AG09319 (cell line): ENCODE measurements around the gene JAM2.

Source experiments
- DNase-seq: peaks from one replicate; pipeline ENCODE4 v3.0.0-alpha.2; 2010; ENCODE audit warnings: low read depth; ENCODE audit errors: extremely low read depth
- TF ChIP-seq, protein P1 (sequence below): IDR thresholded peaks from 2 replicates; pipeline ENCODE4 v1.5.1; 2011; ENCODE audit warnings: low read depth, mild to moderate bottlenecking, inconsistent platforms, low read length, moderate library complexity

JAM2 gene

GRCh38 chr21:25638660-25639550, at the start of gene JAM2:
Gene JAM2 (plus strand): TSS chr21:25639258. CDS start chr21:25639822, 564 bp downstream.
- no peak for DNase-seq
- TF ChIP-seq, protein P1, sequence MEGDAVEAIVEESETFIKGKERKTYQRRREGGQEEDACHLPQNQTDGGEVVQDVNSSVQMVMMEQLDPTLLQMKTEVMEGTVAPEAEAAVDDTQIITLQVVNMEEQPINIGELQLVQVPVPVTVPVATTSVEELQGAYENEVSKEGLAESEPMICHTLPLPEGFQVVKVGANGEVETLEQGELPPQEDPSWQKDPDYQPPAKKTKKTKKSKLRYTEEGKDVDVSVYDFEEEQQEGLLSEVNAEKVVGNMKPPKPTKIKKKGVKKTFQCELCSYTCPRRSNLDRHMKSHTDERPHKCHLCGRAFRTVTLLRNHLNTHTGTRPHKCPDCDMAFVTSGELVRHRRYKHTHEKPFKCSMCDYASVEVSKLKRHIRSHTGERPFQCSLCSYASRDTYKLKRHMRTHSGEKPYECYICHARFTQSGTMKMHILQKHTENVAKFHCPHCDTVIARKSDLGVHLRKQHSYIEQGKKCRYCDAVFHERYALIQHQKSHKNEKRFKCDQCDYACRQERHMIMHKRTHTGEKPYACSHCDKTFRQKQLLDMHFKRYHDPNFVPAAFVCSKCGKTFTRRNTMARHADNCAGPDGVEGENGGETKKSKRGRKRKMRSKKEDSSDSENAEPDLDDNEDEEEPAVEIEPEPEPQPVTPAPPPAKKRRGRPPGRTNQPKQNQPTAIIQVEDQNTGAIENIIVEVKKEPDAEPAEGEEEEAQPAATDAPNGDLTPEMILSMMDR: no peak

DNA sequence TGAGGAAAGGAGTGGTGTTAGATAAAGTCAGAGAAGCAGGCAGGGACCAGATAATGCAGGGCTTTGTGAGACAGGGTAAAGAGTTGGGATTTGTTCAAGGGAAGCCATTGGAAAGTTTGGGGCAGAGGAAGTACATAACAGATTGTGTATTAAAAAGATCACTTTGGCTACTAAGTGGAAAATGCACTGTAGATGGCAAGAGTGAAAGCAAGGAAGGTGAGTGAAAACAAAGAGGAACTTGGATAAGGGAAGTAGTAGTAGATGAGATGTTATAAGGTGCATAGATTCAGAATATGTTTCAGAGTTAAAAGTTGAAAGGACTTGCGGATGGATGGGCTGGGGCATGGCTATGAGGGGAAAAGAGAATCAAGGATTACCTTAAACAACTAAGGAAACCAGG, 49.2 kb upstream of the JAM2 start:
- TF ChIP-seq, protein P1: no peak
- no peak for DNase-seq

- DNase-seq: peak; percentile 72
- TF ChIP-seq, protein P1: peak; percentile 77
Measured at GRCh38 chr21:25607151-25608043, 31.7 kb upstream of the JAM2 start, which contains the start of gene MRPL39. Gene MRPL39 (minus strand): TSS chr21:25607481. CDS start chr21:25607475, 6 bp downstream.

DNA sequence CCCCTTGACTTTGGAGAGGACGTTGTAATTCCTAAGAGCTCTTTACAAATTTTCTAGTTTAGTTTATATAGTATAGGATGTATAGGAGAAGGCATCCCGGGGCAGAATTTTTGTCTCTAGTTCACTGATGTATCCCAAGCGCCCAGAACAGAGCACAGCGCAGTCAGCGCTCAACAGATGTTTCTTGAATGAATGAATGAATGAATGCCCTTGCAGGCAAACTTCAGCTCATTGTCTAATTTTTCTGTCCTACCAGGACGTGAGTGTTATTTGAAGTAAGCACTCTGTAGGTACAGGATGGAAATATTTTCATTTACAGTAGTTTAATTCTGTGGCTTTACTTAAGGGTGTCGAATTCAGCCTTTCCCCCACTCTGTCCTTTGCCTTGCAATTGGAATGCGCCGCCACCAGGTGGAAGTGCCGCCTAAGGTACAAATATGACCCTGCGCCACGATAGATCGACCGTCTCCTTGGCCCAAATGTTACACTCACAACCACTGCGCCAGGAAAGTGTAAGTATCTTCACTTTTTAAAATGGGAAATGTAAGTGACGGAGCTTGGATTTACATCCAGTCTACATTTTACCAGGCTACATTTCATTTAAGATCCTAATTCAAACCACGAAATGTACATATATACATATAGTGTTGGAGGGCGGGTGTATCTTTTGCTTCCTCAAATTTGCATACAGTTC, 30.9 kb upstream of the JAM2 start:
- TF ChIP-seq, protein P1: peak; percentile 90
- DNase-seq: peak; percentile 45

DNA sequence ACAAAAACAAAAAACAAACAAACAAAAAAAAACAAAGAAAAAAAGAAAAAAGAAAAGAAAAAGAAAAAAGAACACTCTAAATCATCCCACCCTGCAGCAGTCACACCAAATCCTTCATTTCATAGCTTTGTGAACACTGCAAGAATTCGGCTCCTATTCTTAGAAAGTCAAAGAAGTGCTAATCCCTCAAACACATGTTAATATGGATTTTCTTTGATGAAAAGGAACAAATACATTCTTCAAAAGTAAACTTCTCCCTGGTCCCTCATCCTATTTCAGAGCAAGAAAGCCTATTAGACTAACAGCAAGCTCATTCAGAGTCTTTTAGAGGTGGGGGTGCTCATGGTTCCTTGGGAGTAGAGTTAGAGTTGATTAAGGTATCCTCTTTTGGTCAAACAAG, 24.6 kb upstream of the JAM2 start:
- DNase-seq: no peak
- TF ChIP-seq, protein P1: no peak

GRCh38 chr21:25615880-25616279, 23.2 kb upstream of the JAM2 start:
- no peak for DNase-seq
- TF ChIP-seq, protein P1: no peak
